Small intestine (tissue), 7 donors: ENCODE results near the gene CASQ1. TPM values are rescaled to one million over a fixed set of nuclear protein-coding genes. Genes with fewer than 3 reads are reported as not detected.

Experiments used
- DNase-seq, 2 donors: peaks; one replicate each; pipeline versions ENCODE4 v3.0.0 to v3.0.0-alpha.2; 2013
- FAIRE-seq: peaks from 2 replicates; lab custom pipeline; 2012; peaks lifted over from hg19 to GRCh38; lab: Jason Lieb, UNC
- H3K27ac ChIP-seq, 3 donors: one replicate each; pipeline ENCODE4 v1.5.1; 2013; ENCODE audit warnings: low read length in 2 of 3, mild to moderate bottlenecking in 2 of 3, control low read depth in 1 of 3, inconsistent platforms in 1 of 3, low read depth in 1 of 3, moderate library complexity in 1 of 3
- H3K27me3 ChIP-seq, 3 donors: one replicate each; pipeline ENCODE4 v1.6.1; 2013; ENCODE audit warnings: low read length in 3 of 3, inconsistent platforms in 1 of 3; ENCODE audit not compliant: control insufficient read depth in 3 of 3, insufficient read depth in 3 of 3
- H3K36me3 ChIP-seq, 3 donors: one replicate each; pipeline ENCODE4 v1.6.1; 2013; ENCODE audit warnings: low read length in 3 of 3, inconsistent platforms in 1 of 3, low read depth in 1 of 3, mild to moderate bottlenecking in 1 of 3, moderate library complexity in 1 of 3; ENCODE audit not compliant: control insufficient read depth in 3 of 3, insufficient read depth in 2 of 3
- H3K4me1 ChIP-seq, 3 donors: one replicate each; pipeline ENCODE4 v1.6.1; 2013; ENCODE audit warnings: low read length in 2 of 3, inconsistent platforms in 1 of 3, low read depth in 1 of 3, mild to moderate bottlenecking in 1 of 3, moderate library complexity in 1 of 3; ENCODE audit not compliant: control insufficient read depth in 3 of 3, insufficient read depth in 2 of 3
- H3K4me3 ChIP-seq, 3 donors: one replicate each; pipeline ENCODE4 v1.5.1; 2013; ENCODE audit warnings: low read length in 3 of 3, control low read depth in 1 of 3, inconsistent platforms in 1 of 3, low read depth in 1 of 3, mild to moderate bottlenecking in 1 of 3, moderate library complexity in 1 of 3
- H3K9me3 ChIP-seq, 2 donors: one replicate each; pipeline ENCODE4 v1.6.1; 2013; ENCODE audit warnings: low read depth in 1 of 2, low read length in 1 of 2; ENCODE audit not compliant: control insufficient read depth in 2 of 2, insufficient read depth in 1 of 2
- WGBS, 3 donors: extraction: QIAGEN DNeasy Blood & Tissue Kit; methylation state at CpG; one replicate each; pipeline ENCODE4 v1.1.7; 2013; 5-methylcytosine and 5-hydroxymethylcytosine counted together
- polyA plus RNA-seq, 4 donors: library from polyadenylated mRNA; stranded (reverse) in 3 of 4; unstranded in 1 of 4; fragments of 200-250 nt in 3 of 4; fragments of 120-200 nt in 1 of 4; gene quantifications; one replicate each; pipeline versions ENCODE4 v1.2.1 to v1.2.3, GENCODE V29; 2013
- donor health status: healthy with polysubstance abuse.
- donor health status: control.
- donor health status: control.
- donor health status: Bipolar disorder and iron deficiency.
- donor health status: healthy.

CASQ1 gene
- polyA plus RNA-seq, 4 donors: 0.45 to 2.1 (median 0.60) TPM

- FAIRE-seq: no peak
- Histone ChIP-seq H3K9me3 (no peaks in the 10 kb centered on the region), H3K27ac (no peak overlapping the region), H3K27me3 (no peaks in the 10 kb centered on the region), H3K36me3 (no peaks in the 10 kb centered on the region), H3K4me1 (no peaks in the 10 kb centered on the region), H3K4me3 (no peak overlapping the region)
- DNase-seq: no peak
- 76 to 86% (median 82%) methylated on average over 3 of the region's 3 CpGs for WGBS, 3 donors
These were observed 35.6 kb upstream of the CASQ1 start for GRCh38 chr1:160154790-160155189.

GRCh38 chr1:160156361-160156760, 34.0 kb upstream of the CASQ1 start:
- no peaks in the 10 kb centered on the region for H3K27me3 ChIP-seq
- DNase-seq (no peak), FAIRE-seq (no peak)
- H3K9me3 ChIP-seq: no peaks in the 10 kb centered on the region
- no peak overlapping the region for H3K27ac ChIP-seq
- H3K36me3 ChIP-seq: no peaks in the 10 kb centered on the region
- no peaks in the 10 kb centered on the region for H3K4me1 ChIP-seq
- no peak overlapping the region for H3K4me3 ChIP-seq
- WGBS, 3 donors: 80 to 92% (median 90%) methylated on average over 5 of the region's 5 CpGs

DNA sequence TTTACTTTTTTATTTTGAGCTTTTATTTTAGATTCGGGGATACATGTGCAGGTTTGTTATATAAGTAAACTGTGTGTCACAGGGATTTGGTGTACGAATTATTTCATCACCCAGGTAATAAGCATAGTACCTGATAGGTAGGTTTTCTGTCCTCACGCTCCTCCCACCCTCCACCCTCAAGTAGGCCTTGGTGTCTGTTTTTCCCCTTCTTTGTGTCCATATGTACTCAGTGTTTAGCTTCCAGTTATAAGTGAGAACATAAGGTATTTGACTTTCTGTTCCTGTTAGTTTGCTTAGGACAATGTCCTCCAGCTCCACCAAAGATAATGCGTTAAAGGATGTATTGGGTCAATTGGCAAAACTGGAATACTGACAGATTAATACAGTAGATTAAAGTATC, 33.2 kb upstream of the CASQ1 start:
- Histone ChIP-seq H3K27me3 (no peaks in the 10 kb centered on the region), H3K4me1 (no peaks in the 10 kb centered on the region), H3K36me3 (no peaks in the 10 kb centered on the region), H3K9me3 (no peaks in the 10 kb centered on the region), H3K4me3 (no peak overlapping the region), H3K27ac (no peak overlapping the region)
- DNase-seq: no peak
- FAIRE-seq: no peak
- 75 to 83% (median 76%) methylated on average over 4 of the region's 4 CpGs for WGBS, 3 donors

- Histone ChIP-seq H3K27ac (no peak overlapping the region), H3K36me3 (no peaks in the 10 kb centered on the region), H3K9me3 (no peaks in the 10 kb centered on the region), H3K4me3 (no peak overlapping the region), H3K27me3 (no peaks in the 10 kb centered on the region), H3K4me1 (no peaks in the 10 kb centered on the region)
- 84 to 94% (median 86%) methylated on average over 3 of the region's 3 CpGs for WGBS, 3 donors
- FAIRE-seq (no peak), DNase-seq (no peak)
These were observed 32.3 kb upstream of the CASQ1 start for GRCh38 chr1:160158031-160158430.

- Histone ChIP-seq H3K4me1 (no peaks in the 10 kb centered on the region), H3K36me3 (no peaks in the 10 kb centered on the region), H3K27ac (no peak overlapping the region), H3K4me3 (no peak overlapping the region), H3K27me3 (no peaks in the 10 kb centered on the region), H3K9me3 (no peaks in the 10 kb centered on the region)
- DNase-seq: no peak
- FAIRE-seq: no peak
- 76 to 83% (median 78%) methylated on average over 4 of the region's 4 CpGs for WGBS, 3 donors
These were observed 31.8 kb upstream of the CASQ1 start for GRCh38 chr1:160158534-160158933.

GRCh38 chr1:160159846-160160245, 30.5 kb upstream of the CASQ1 start:
- no peak for DNase-seq
- Histone ChIP-seq H3K4me3 (no peak overlapping the region), H3K36me3 (no peaks in the 10 kb centered on the region), H3K27me3 (no peaks in the 10 kb centered on the region), H3K9me3 (no peaks in the 10 kb centered on the region), H3K27ac (no peak overlapping the region), H3K4me1 (no peaks in the 10 kb centered on the region)
- no peak for FAIRE-seq

- Histone ChIP-seq H3K36me3 (no peaks in the 10 kb centered on the region), H3K27ac (no peak overlapping the region), H3K27me3 (no peaks in the 10 kb centered on the region), H3K4me3 (no peak overlapping the region), H3K4me1 (no peaks in the 10 kb centered on the region), H3K9me3 (no peaks in the 10 kb centered on the region)
- WGBS, 3 donors: 57 to 80% (median 71%) methylated on average over 6 of the region's 6 CpGs
- no peak for FAIRE-seq
- DNase-seq: no peak
These were observed 28.2 kb upstream of the CASQ1 start for GRCh38 chr1:160161965-160162705.

GRCh38 chr1:160162931-160163330, 27.4 kb upstream of the CASQ1 start:
- Histone ChIP-seq H3K9me3 (no peaks in the 10 kb centered on the region), H3K27ac (no peak overlapping the region), H3K36me3 (no peaks in the 10 kb centered on the region), H3K4me1 (no peaks in the 10 kb centered on the region), H3K4me3 (no peak overlapping the region), H3K27me3 (no peaks in the 10 kb centered on the region)
- 72 to 87% (median 76%) methylated on average over 2 of the region's 2 CpGs for WGBS, 3 donors
- FAIRE-seq (no peak), DNase-seq (no peak)

GRCh38 chr1:160163615-160164014, 26.8 kb upstream of the CASQ1 start:
- no peaks in the 10 kb centered on the region for H3K9me3 ChIP-seq
- no peaks in the 10 kb centered on the region for H3K27me3 ChIP-seq
- H3K4me1 ChIP-seq: no peaks in the 10 kb centered on the region
- H3K4me3 ChIP-seq: no peak overlapping the region
- DNase-seq: no peak
- no peak overlapping the region for H3K27ac ChIP-seq
- H3K36me3 ChIP-seq: no peaks in the 10 kb centered on the region
- 95 to 97% (median 96%) methylated on average over 1 of the region's 1 CpG for WGBS, 3 donors
- FAIRE-seq: no peak
